GM21447 (cell line): ENCODE results near the gene DUOXA1.
"Not testable (repeated sequence)": the region's sequence is repeated elsewhere in the genome, so short reads cannot be mapped to it uniquely, and the experiment has no call there.

Experiments
- ATAC-seq: cut with Tn5 transposase; IDR thresholded peaks from one replicate; pipeline ENCODE4 v1.9.1; 2021; ENCODE audit not compliant: unreplicated experiment

The DUOXA1 gene

GRCh38 chr15:45114076-45114750, 15.5 kb downstream of the DUOXA1 start, which contains the start of the genes DUOX2 and DUOXA2:
Gene DUOX2, minus strand, starts transcription at chr15:45114172. Its CDS starts 761 bp downstream, at chr15:45113411.
Gene DUOXA2, plus strand, starts transcription at chr15:45114326. Its CDS starts 280 bp downstream, at chr15:45114606.
- ATAC-seq = no peak

- no peak for ATAC-seq
Measured at GRCh38 chr15:45113380-45113990, 16.2 kb downstream of the DUOXA1 start.

GRCh38 chr15:45112591-45113379, 16.9 kb downstream of the DUOXA1 start:
- no peak for ATAC-seq

- no peak for ATAC-seq
Measured at GRCh38 chr15:45112143-45112590, 17.5 kb downstream of the DUOXA1 start.

- ATAC-seq = no peak
Measured at GRCh38 chr15:45111390-45112142, 18.1 kb downstream of the DUOXA1 start.

- no peak for ATAC-seq
Measured at GRCh38 chr15:45110256-45110820, 19.3 kb downstream of the DUOXA1 start.

GRCh38 chr15:45107941-45108630, 21.6 kb downstream of the DUOXA1 start:
- ATAC-seq = no peak

- ATAC-seq = no peak
Measured at GRCh38 chr15:45106002-45106790, 23.5 kb downstream of the DUOXA1 start.

- ATAC-seq = no peak
Measured at GRCh38 chr15:45105586-45105985, 24.1 kb downstream of the DUOXA1 start.

- not testable (repeated sequence) for ATAC-seq
Measured at GRCh38 chr15:45104170-45104569, 25.5 kb downstream of the DUOXA1 start.

- no peak for ATAC-seq
Measured at GRCh38 chr15:45102226-45102625, 27.5 kb downstream of the DUOXA1 start.

- ATAC-seq = no peak
Measured at GRCh38 chr15:45101749-45102148, 27.9 kb downstream of the DUOXA1 start.

- no peak for ATAC-seq
Measured at GRCh38 chr15:45100884-45101625, 28.6 kb downstream of the DUOXA1 start.

GRCh38 chr15:45099549-45100165, 30.0 kb downstream of the DUOXA1 start:
- no peak for ATAC-seq

- ATAC-seq = no peak
Measured at GRCh38 chr15:45097466-45097865, 32.2 kb downstream of the DUOXA1 start.

- no peak for ATAC-seq
Measured at GRCh38 chr15:45095661-45096060, 34.0 kb downstream of the DUOXA1 start.

- ATAC-seq = no peak
Measured at GRCh38 chr15:45094358-45094730, 35.3 kb downstream of the DUOXA1 start.
